Endometrial microvascular endothelial cells (primary cell): ENCODE data around the gene SGTA. TPM values are rescaled to one million over a fixed set of nuclear protein-coding genes. Genes with fewer than 3 reads are reported as not detected.

Source experiments
- in situ Hi-C: cut with HindIII; loops from 2 replicates; pipeline ENCODE4 v1.10.0; 2017; ENCODE audit warnings: low sequenced_read_pairs, low pct_unique_long_range_greater_than_20kb; ENCODE audit errors: inconsistent ontology term
- total RNA-seq: library from RNA; depleted of rRNA; stranded (reverse); fragments of >200 nt; gene quantifications from one replicate; pipeline ENCODE4 v1.2.3, GENCODE V29; 2015; ENCODE audit errors: inconsistent ontology term

The SGTA gene
- total RNA-seq, 1 donor from 2014 or later = 101 TPM

DNA sequence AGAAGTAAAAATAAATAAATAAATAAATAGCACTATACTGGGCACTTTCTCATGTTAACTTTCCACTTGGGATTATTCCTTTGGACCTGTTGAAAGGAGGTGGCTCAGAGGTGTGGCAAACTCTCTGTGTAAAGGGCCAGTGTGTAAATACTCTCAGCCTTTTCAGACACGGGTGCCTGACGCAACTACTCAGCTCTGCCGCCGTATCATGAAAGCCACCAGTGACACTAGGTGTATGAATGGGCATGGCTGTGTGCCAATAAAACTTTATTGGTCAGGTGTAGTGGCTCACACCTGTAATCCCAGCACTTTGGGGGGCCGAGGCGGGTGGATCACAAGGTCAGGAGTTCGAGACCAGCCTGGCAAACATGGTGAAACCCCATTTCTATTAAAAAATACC lies 23.1 kb downstream of the SGTA start:
- in situ Hi-C loops = no loop called here

- in situ Hi-C loops = no loop called here
These were observed 23.7 kb downstream of the SGTA start for GRCh38 chr19:2759362-2759761.

DNA sequence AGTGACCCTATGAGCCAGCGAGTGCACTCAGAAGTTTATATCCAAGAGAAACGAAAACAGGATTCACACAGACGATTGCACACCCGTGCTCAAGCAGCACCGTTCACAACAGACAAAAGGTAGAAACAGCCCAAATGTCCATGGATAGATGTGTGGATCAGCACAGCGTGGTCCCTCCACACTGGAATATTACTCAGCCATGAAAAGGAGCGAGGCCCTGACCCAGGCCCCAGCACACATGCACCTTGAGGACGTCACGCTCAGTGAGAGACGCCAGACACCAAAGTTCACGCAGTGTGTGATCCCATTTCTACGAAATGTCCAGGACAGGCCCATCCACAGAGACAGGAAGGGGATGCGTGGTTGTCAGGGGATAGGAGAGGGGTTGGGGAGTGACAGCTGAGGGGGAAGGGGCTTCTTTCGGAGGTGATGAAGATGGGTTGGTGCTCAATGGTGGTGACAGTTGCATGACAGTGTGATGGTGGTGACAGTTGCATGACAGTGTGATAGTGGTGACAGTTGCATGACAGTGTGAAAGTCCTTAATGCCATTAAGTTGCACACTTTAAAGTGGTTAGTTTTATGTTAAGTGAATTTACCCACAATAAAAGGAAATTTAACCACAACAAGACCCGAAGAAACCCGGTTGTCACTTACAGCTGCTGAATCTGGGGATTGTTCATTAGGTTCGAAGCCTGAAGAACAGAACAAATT lies 24.3 kb downstream of the SGTA start:
- in situ Hi-C loops = no loop called here

- in situ Hi-C loops = no loop called here
These were observed 25.9 kb downstream of the SGTA start for GRCh38 chr19:2756921-2757881.

- in situ Hi-C loops = no loop called here
These were observed 26.6 kb downstream of the SGTA start for GRCh38 chr19:2756477-2756876.

GRCh38 chr19:2755811-2756210 lies 27.3 kb downstream of the SGTA start:
- in situ Hi-C loops = no loop called here

- in situ Hi-C loops = no loop called here
These were observed 27.7 kb downstream of the SGTA start for GRCh38 chr19:2755448-2755705.

GRCh38 chr19:2754659-2755447 lies 28.2 kb downstream of the SGTA start:
- in situ Hi-C loops = no loop called here

- in situ Hi-C loops = no loop called here
These were observed 31.6 kb downstream of the SGTA start for GRCh38 chr19:2751438-2751830.

GRCh38 chr19:2750808-2751437 lies 32.1 kb downstream of the SGTA start:
- in situ Hi-C loops = no loop called here

- in situ Hi-C loops = no loop called here
These were observed 35.7 kb downstream of the SGTA start for GRCh38 chr19:2747349-2747748.

- in situ Hi-C loops = no loop called here
These were observed 39.0 kb downstream of the SGTA start for GRCh38 chr19:2744113-2744512.

- in situ Hi-C loops = no loop called here
These were observed 40.0 kb downstream of the SGTA start for GRCh38 chr19:2743099-2743498.

GRCh38 chr19:2740314-2740656 lies 42.8 kb downstream of the SGTA start:
- in situ Hi-C loops = no loop called here

DNA sequence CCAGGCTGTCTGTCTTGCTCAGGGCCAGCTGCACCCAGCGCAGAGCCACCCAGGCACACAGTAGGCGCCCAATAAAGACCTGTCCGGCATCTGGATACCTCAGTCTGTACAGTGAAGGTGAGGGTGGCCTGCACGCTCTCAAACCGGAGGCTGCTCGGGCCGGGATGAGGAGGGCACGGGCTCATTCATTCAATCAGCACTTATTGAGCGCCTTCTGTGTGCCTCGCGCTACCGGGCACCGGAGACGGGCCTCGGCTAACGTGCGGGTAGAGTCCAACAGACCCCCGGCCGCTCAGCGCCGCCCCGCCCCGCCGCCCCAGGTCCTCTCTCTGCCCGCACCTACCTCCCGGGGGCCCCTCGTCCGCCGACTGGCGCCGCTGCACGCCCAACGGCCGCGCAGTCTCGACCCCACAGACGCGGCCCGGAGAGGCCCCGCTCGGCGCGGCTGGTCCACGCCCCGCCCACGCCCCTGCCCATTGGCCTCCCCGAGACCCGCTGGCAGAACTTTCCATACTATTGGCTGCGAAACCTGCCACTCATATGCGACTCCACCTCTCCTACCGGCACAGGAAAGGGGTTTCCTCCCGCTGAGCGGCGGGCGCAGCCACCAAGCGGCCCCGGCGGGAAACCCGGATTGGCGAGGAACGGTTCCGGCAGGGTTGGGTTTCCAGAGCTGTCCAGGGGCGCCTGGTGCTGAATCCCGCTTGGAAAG lies 43.3 kb downstream of the SGTA start, which contains the start of gene SLC39A3:
TSS of gene SLC39A3 (minus strand) at position 416 of the 712 bp plus-strand sequence. CDS start 2,760 bp downstream, outside the sequence.
- in situ Hi-C loops = no loop called here

DNA sequence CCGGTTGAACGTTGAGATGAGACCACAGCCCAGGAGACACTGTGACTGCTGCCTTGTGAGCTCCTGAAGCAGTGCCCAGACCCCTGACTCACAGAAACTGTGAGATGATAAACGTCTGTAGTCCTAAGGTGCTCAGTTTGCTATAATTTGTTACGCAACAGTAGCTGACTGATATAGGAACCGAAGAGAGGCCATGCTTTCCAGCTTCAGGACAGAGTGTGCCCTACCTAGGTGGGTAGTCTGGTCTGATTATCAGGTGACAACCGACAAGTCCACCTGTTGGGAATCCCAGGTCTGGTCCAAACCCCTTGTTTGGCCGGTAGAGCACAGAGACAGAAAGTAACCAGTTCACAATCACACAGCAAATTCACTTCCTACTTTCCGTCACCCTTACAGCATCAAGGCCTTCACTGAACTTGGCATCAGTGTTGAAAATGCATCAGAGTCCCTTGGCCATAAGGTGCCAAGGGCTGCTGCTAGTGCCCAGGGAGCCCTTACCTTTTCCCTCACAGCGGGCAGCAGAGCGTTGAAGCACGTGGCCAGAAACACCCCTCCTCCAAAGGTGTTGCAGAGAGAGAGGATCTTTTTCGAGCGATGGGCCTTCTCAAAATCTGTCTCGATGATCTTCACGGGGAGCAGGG lies 46.4 kb downstream of the SGTA start:
- in situ Hi-C loops = no loop called here

DNA sequence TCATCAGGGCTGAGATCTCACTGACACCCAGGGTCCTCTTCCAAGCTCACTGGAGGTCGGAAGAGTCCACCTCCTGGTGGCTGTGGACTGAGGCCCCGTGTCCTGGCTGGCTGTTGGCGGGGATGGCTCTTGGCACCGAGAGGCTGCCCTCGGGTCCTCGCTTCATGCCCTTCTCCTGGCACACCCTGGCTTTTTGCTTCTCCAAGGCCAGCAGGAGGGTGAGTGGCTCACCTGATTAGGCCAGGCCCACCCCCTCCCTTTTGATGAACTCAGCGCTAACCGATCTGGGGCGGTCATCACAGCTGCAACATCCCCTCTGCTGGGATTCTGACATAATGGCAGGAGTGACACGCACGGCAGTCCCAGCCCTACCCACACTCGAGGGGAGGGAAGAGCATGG lies 47.7 kb downstream of the SGTA start:
- in situ Hi-C loops = no loop called here

GRCh38 chr19:2734589-2735288 lies 48.3 kb downstream of the SGTA start:
- in situ Hi-C loops = no loop called here
